Inflammatory macrophage treated with lipopolysaccharide for 1 hour (primary cell): ENCODE measurements around the gene PIK3CG.
A peak's percentile ranks its signal among the peaks of the same experiment; 100 is the strongest.
"Not testable (repeated sequence)": the region's sequence is repeated elsewhere in the genome, so short reads cannot be mapped to it uniquely, and the experiment has no call there.

Experiments
- DNase-seq, 2 donors: peaks; one replicate each; pipeline ENCODE4 v3.0.0-alpha.2; 2020 to 2022

The PIK3CG gene

GRCh38 chr7:106944035-106944665 is 79.1 kb downstream of the PIK3CG start:
- DNase-seq: no peak

DNA sequence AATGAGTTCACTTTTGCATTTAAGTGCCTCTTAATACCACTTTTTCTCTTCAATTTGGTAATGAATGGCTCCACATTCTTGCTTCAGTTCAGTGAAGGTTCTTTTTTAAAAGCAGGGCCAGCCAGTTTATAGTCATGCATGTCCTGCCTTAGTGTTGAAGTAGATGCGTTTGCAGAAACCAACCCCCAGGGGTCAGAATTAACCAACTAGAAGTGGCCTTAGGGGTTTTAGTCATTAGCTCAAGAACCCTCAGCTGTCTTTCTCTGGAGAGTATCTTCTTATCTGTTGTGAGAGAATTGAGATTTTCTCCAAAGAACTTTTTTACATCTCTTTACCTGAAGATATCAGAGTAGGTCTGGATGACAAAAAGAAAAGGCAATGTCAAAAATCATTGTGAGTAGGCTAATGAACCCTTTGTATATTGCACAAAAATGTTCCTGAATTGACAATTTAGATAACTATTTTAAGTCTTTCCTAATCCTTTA is 82.2 kb downstream of the PIK3CG start:
- peak; percentile 52 to 89 for DNase-seq

- DNase-seq: no peak
These were observed 87.0 kb downstream of the PIK3CG start for GRCh38 chr7:106952001-106952657.

DNA sequence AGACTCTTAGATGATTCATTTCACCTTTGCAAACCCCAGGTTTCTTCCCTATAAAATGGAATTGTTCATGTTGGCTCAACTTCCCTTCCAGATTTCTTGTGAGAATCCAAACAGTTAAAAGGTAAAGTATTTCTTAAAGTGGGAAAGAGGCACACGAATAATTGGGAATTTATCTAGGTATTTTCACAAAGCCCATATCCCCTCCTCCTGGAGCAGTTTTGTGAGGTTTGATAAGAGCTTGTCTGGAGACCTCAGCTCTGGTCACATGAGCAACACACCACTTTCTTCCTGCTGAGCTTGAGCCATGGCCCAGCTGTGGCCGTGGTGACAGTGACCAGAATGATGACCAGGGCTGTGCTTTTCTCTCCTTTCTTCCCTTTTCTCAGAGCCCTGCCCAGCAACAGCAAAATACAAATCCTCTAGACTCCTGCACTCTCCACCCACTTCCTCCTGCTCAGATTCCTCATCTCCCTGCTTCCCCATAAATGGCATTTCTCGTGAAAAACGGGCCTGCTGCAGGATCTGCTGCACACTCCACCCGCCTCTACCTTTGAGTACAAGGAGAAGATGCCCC is 87.7 kb downstream of the PIK3CG start:
- peak; percentile 70 to 82 for DNase-seq

DNA sequence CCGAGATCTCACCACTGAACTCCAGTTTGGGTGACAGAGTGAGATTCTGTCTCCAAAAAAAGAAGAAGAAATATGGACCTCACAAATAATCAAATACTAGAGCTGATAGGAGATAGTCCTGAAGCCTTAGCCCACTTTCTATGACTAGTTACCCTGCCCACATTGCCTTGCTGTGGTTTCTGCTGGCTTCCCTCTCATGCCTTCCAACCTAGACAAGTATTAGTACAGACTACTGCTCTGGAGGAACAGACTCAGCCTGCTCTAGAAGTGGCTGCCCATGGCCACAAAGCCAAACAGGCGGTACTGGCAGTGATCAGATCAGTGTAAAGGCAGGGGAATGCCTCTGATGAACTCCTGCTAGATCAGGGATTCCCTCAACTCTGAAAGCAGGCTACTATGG is 89.8 kb downstream of the PIK3CG start:
- DNase-seq: no peak

GRCh38 chr7:106955857-106956256 is 90.8 kb downstream of the PIK3CG start:
- DNase-seq: not testable (repeated sequence)
